Skin of body (tissue), 2 donors: ENCODE results near the gene PTPN1. TPM values are rescaled to one million over a fixed set of nuclear protein-coding genes. Genes with fewer than 3 reads are reported as not detected.
"Not testable (repeated sequence)": the region's sequence is repeated elsewhere in the genome, so short reads cannot be mapped to it uniquely, and the experiment has no call there.

Source experiments
- DNase-seq: peaks from one replicate; lab custom pipeline; 2025; lab: John Stamatoyannopoulos, UW
- total RNA-seq: library from RNA; depleted of rRNA; stranded (reverse); fragments of >200 nt; gene quantifications from one replicate; pipeline ENCODE4 v1.2.3, GENCODE V29; 2014

Gene PTPN1
- total RNA-seq, 1 donor from 2014 or later = 15.5 TPM

DNA sequence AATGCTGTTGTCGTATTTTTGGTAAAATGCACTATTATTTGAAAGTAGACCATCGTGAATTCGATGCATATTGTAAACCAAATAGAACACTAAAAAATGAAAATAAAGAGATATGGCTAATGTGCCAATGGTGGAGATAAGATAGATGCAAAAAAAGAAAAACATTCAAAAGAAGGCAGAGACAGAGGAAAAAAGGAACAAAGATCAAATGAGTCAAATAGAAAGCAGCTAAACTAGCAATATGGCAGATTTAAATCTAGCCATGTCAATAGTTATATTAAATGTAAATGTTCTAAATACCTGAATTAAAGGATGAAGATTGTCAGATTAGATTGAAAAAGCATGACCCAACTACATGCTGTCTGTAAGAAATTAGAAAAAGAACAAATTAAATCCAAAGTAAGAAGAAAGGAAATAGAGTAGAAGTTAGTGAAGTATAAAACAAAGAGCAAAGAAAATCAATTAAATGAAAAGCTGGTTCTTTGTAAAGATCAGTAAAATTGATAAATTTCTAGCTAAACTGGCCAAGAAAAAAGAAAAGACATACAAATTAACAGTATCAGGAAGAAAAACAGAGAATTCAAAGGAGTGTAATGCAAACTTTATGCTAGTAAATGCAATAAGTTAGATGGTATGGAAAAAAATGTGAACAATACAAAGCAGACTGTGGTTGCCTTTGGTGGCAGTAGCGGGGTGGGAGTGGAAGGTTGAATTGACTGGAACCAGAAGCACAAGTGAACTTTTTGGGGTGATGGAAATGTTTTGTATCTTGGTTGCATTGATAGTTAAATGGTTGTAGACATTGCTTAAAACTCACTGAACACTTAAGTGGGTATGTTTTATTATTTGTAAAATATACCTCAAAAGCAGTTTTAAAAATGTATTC is 44.8 kb downstream of the PTPN1 start:
- no peak for DNase-seq

DNA sequence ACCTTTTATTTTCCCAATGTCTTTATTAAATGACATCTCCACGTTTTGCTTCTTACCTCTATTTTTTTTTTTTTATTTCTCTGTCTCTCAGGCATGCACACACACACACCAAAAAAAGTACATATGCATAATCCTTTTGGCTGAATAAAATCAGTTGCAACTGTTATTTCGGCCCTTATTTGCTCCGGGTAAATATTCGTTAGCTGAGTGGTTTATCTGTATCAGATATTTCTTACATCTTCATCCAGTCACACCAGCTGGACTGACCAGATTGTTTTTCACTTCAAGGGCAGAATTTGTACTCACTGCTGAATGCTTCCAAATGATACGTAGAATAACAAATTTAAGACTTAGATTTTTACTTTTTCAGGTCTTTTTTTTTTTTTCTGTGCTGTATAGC is 45.5 kb downstream of the PTPN1 start:
- DNase-seq = no peak

DNA sequence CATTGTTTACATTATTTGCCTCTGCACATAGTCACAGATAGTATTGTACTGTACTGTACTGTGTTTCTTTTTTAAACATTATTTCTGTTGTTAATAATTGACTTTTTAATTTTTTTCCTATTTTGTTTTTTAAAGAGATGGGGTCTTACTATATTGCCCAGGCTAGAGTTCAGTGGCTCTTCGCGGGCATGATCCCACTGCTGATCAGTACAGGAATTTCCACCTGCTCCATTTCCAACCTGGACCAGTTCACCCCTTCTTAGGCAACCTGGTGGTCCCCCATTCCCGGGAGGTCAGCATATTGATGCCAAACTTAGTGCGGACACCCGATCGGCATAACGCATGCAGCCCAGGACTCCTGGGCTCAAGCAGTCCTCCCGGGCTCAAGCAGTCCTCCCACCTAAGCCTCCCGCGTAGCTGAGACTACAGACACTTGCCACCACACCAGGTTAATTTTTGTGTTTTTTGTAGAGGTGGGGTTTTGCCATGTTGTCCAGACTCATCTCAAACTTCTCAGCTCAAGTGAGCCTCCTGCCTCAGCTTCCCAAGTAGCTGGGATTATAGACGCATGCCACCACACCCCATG is 47.5 kb downstream of the PTPN1 start:
- no peak for DNase-seq

DNA sequence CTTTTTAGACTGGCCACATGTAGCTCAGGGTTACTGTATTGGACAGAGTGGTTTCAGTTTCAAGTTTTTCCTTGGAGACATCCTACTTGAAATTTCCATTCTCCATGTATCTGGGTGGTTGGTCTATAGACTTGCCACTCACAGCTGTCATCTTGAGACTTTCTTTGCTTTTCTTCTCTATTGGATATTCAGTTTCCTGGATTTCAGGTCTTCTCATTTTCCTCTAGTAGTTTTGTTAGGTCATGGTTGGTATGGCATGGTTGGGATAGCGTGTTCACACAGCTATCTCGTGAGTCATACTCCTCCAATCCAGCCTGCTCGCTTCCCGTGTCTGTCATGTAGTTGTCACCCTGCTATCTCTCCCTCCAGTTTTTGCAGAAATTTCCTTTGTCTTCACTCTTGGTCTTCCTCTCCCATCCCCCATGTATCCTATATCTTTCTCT is 48.3 kb downstream of the PTPN1 start:
- no peak for DNase-seq

GRCh38 chr20:50559149-50559548 is 49.0 kb downstream of the PTPN1 start:
- DNase-seq = no peak

DNA sequence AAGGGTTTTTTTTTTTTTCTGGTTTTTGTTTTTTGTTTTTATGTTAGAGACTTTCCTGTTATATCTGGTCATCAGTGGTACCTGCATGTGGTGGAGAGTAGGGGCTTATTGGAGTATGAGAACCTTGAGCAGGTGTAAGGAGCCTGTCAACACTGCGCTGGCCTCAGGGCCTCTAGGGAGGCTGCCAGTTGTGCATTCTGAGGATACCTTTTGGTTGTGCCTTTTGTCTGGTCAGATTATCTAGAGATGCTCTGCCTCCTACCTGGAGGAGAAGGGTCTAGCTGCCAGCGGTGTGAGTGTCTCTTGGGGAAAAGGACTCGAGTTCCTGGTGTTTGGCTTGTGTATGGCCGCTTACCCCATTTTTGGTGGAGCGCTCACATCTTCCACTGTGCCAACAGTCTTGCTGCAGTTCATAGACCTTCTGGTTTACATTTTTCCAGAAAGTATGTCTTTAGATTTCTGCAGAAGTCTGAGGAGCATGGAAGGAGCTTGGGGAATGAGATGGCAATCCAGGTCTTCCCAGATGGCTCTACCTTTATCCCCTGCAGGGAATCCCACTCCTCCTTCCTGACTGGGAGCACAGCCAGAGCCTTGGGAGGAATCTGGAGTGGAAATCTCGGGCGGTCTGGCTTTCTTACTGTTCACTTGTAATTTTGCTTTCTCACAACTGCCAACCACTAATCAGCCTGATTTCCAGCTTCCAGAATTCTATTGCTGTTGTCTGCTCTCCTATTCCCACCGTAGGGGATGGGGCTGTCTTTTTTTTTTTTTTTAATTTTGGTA is 49.9 kb downstream of the PTPN1 start:
- no peak for DNase-seq

DNA sequence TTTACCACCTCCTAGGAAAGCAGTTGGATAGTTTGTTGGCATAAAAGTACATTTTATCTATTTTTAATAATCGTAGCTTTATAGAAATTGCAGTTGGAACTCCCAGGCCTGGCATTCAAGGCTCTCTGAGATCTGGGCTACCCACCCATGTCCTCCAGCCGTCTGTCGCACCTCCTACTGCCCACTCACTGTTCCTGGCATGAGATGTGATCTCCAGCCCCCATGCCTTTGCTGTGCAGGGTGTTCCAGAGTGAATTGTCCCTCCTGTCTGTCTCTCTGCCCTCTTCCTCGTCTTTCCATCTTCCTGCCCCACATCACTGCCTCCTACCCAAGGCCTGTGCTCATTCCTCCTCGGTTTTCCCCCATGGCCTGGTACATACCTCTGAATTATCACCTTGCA is 50.7 kb downstream of the PTPN1 start:
- no peak for DNase-seq

GRCh38 chr20:50561379-50562078 is 51.3 kb downstream of the PTPN1 start:
- no peak for DNase-seq

GRCh38 chr20:50562262-50562701 is 52.1 kb downstream of the PTPN1 start:
- DNase-seq = no peak

DNA sequence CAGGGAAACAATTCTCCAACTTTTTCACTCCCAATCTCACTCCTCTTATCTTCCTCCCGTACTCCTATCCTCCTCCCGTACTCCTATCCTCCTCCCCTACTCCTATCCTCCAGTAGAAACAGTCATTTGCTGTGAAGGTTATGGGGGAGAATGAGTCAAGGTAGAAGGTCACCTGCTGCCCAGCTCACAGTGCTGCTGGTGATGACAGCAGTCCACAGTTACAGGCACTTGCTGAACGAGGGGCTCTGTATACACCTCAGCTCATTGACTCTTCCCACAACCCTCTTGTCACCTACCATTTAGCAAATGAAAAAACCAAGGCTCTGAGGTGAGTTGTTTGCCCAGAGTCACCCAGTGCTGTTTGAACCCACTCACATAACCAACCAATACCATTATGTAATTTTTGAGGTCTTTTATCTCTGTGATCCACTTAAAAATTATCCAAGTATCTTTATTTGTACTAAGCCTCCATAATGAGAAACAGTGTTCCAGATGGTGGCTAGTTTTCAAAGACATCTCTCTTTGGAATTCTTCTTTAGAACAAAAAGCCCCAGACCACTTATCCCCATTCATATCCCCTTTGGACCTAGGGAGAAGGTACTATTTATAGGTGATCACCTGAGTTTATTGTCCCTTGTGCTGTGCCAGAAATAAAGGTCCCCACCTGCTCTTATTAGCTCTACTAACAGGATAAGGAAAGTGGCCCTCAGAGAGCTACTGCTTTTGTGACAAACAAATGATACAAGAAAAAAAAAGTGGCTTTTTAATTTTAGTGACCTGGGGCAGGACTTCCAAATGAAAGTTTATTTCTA is 53.2 kb downstream of the PTPN1 start:
- DNase-seq = no peak

DNA sequence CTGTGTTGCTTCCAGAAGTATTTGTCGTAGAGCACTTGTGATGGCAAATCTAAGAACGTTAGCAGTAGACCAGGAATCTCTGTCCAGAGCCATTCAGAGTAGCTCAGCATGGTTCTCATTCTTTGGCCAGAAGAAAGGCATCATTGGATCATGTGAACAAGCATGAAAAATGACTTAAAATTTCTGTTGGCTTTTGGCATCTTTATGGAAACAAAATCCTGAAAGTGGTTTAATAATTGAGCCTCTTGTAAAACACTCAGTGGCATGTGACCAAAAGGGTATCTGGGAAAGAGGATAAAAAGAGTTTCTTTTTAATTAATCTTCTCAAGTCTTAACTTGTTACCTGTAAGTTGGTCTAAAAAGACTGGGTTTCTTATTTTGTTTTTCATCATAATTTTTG is 55.2 kb downstream of the PTPN1 start:
- DNase-seq = no peak

DNA sequence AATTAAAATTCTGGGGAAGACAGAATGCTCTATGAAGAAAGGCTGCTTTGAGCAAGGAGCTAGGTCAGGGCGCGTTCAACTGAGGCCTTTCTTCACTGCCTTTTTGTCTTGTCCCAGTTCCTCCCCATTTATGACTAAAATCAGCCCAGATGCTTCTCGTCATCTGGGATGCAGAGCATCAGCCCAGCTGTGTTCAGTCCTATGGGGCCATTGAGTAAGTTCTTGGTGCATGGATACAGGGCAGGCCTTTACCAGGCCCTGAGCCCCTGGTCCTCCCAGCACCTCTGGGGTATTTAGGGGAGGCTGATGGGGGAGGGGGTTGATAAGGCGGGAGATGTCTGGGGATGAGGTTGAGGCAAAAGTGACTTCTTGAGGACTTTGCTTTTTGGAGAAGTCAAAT is 55.7 kb downstream of the PTPN1 start:
- no peak for DNase-seq

- no peak for DNase-seq
Observed at GRCh38 chr20:50567860-50568548, 57.8 kb downstream of the PTPN1 start.

- DNase-seq = no peak
Observed at GRCh38 chr20:50568549-50568942, 58.4 kb downstream of the PTPN1 start.

DNA sequence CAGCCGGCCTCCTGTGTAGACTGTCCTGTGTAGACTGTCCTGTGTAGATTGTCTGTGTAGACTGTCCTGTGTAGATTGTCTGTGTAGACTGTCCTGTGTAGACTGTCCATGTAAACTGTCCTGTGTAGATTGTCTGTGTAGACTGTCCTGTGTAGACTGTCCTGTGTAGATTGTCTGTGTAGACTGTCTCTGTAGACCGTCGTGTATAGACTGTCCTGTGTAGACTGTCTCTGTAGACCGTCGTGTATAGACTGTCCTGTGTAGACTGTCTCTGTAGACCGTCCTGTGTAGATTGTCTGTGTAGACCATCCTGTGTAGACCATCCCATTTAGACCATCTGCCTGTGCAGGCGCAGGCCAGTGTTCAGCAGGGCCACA is 59.3 kb downstream of the PTPN1 start:
- DNase-seq = not testable (repeated sequence)

GRCh38 chr20:50569864-50570836 is 60.0 kb downstream of the PTPN1 start:
- DNase-seq = no peak

GRCh38 chr20:50571466-50571865 is 61.3 kb downstream of the PTPN1 start:
- no peak for DNase-seq

DNA sequence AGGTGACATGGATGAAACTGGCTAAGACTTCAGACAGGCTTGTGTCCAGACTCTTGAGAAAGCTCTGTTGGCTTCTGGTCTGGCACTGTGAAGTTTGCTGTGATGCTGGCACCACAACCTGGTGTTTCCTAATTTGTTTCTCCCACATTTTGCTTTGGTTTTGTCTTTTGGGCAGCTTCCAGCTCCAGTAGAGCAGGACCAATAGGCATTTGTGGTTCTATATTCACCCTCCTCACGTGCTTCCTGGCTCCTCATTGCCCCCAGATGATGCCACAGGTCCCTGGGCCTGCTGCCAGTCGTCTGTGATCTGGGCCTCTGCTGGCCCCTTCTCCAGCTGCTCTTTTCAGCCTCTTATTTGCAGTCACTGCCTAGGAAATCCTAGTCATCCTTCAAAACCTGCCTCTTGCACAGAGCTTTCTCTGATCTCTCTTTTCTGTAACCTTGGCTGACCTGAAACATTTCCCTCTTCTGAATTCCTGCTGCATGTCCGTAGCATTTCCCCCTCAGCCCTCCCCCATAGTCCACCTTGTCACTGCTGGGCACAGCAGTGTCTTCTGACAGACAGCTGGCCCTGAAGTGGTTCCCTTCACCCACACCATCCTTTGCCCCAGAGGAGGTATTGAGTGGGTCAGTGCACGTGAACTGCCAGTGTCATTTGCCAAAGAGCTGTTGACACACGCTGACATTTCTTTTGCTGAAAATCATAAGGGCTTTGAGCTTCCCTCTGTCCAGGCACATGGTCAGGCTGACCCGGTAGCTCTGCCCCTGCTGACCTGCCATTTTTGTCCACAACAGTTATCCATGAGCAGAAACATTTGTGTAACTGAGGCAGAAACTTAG is 63.0 kb downstream of the PTPN1 start:
- no peak for DNase-seq
